Gastrocnemius medialis (tissue), 4 donors: ENCODE data around the gene ZSCAN10.

Experiments used
- POLR2A ChIP-seq, 2 donors: fragments of 450-650 bp; IDR thresholded peaks; one replicate each; pipeline ENCODE4 v1.6.1; 2017; ENCODE audit warnings: antibody characterized with exemption in 2 of 2, mild to moderate bottlenecking in 2 of 2, moderate library complexity in 2 of 2
- TF ChIP-seq, protein P1 (sequence below), 5 experiments: fragments of 450-650 bp in 3 of 5; fragments of 200-600 bp in 2 of 5; sonication (generic) in 2 of 5; IDR thresholded peaks in 4 of 5; conservative IDR thresholded peaks in 1 of 5; 1 replicate in 4 of 5; 2 replicates in 1 of 5; pipeline ENCODE4 v1.5.1; 2016 to 2019; ENCODE audit warnings: antibody characterized with exemption in 5 of 5, mild to moderate bottlenecking in 3 of 5, moderate library complexity in 3 of 5

DNA sequence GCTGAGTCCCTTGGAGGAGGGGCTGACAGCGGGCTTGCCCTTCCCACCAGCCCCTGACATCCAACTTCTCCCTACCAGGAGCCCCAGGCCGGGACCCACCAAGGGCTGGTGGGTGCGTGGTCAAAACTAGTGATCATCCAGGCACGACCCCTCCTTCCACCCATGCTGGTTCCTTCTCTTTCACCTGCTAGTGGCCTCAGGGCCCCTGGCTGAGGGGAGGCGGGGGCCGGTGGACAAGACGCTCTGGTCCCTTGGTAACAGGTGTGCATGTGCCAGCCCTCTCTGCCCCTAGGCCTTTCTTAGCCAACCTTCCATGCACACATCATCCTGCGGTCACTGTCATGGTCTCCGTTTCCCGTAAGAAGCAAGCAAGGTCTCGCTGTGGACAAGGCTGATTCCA is 44.1 kb upstream of the ZSCAN10 start:
- TF ChIP-seq, protein P1, sequence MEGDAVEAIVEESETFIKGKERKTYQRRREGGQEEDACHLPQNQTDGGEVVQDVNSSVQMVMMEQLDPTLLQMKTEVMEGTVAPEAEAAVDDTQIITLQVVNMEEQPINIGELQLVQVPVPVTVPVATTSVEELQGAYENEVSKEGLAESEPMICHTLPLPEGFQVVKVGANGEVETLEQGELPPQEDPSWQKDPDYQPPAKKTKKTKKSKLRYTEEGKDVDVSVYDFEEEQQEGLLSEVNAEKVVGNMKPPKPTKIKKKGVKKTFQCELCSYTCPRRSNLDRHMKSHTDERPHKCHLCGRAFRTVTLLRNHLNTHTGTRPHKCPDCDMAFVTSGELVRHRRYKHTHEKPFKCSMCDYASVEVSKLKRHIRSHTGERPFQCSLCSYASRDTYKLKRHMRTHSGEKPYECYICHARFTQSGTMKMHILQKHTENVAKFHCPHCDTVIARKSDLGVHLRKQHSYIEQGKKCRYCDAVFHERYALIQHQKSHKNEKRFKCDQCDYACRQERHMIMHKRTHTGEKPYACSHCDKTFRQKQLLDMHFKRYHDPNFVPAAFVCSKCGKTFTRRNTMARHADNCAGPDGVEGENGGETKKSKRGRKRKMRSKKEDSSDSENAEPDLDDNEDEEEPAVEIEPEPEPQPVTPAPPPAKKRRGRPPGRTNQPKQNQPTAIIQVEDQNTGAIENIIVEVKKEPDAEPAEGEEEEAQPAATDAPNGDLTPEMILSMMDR (IDR thresholded peaks at IDR 0.05 in 4 of 5, conservative IDR thresholded peaks at IDR 0.05 in 1 of 5): no peak
- TF ChIP-seq POLR2A (IDR thresholded peaks at IDR 0.05): no peak
